WTC11 (cell line): ENCODE data around the gene SPATA25. TPM values are rescaled to one million over a fixed set of nuclear protein-coding genes. Genes with fewer than 3 reads are reported as not detected.

Experiments
- ATAC-seq: fragments of 200-7000 bp; cut with Tn5 transposase; 2 replicates; pipeline ENCODE4 v1.10.0; 2021; ENCODE audit warnings: mild to moderate bottlenecking, moderate library complexity
- CTCF ChIA-PET: fragments of 300-600 bp; sonication (Branson Sonifier 250); formaldehyde crosslinking; loops from one replicate; lab custom pipeline; 2021; ENCODE audit warnings: antibody characterized with exemption; lab: Charles Lee
- POLR2A ChIA-PET: fragments of 350-600 bp; sonication (Branson Sonifier 250); formaldehyde crosslinking; loops from one replicate; lab custom pipeline; 2021; ENCODE audit warnings: antibody characterized with exemption; lab: Charles Lee
- DNase-seq: peaks from one replicate; pipeline ENCODE4 v3.0.0; 2021; ENCODE audit warnings: low spot score
- H3K27ac Mint-ChIP-seq: 2 replicates; pipeline ENCODE4 v1.8.0; 2021; ENCODE audit warnings: mixed read lengths
- H3K27me3 Mint-ChIP-seq: 2 replicates; pipeline ENCODE4 v1.8.0; 2021; ENCODE audit warnings: low read depth, mild to moderate bottlenecking, moderate library complexity, mixed read lengths
- H3K36me3 Mint-ChIP-seq: 2 replicates; pipeline ENCODE4 v1.8.0; 2021; ENCODE audit warnings: mixed read lengths
- H3K4me1 Mint-ChIP-seq: 2 replicates; pipeline ENCODE4 v1.8.0; 2022; ENCODE audit warnings: mixed read lengths
- H3K4me3 Mint-ChIP-seq: 2 replicates; pipeline ENCODE4 v1.8.0; 2021; ENCODE audit warnings: mild to moderate bottlenecking, moderate library complexity, mixed read lengths
- H3K9me3 Mint-ChIP-seq: 2 replicates; pipeline ENCODE4 v1.8.0; 2021; ENCODE audit warnings: mixed read lengths
- CBFB ChIP-seq: sonication (generic); formaldehyde crosslinking; IDR thresholded peaks from 2 replicates; pipeline ENCODE4 v1.8.1; 2022; ENCODE audit warnings: mild to moderate bottlenecking, low read depth, missing genetic modification reagents
- E2F5 ChIP-seq: sonication (generic); formaldehyde crosslinking; IDR thresholded peaks from 2 replicates; pipeline ENCODE4 v1.8.1; 2022; ENCODE audit warnings: mild to moderate bottlenecking, moderate library complexity, missing genetic modification reagents
- IRF1 ChIP-seq: sonication (generic); formaldehyde crosslinking; IDR thresholded peaks from 2 replicates; pipeline ENCODE4 v1.8.0; 2023; ENCODE audit warnings: missing genetic modification reagents
- NR3C1 ChIP-seq: sonication (generic); formaldehyde crosslinking; conservative IDR thresholded peaks from 2 replicates; pipeline ENCODE4 v1.8.1; 2023; ENCODE audit warnings: low read depth, mild to moderate bottlenecking, missing genetic modification reagents
- TCF7 ChIP-seq: sonication (generic); formaldehyde crosslinking; IDR thresholded peaks from 2 replicates; pipeline ENCODE4 v1.8.0; 2022; ENCODE audit warnings: mild to moderate bottlenecking, low read depth, missing genetic modification reagents, moderate library complexity
- USF1 ChIP-seq: sonication (generic); formaldehyde crosslinking; IDR thresholded peaks from 2 replicates; pipeline ENCODE4 v1.8.0; 2022; ENCODE audit warnings: mild to moderate bottlenecking, missing genetic modification reagents
- ZNF138 ChIP-seq: sonication (generic); formaldehyde crosslinking; conservative IDR thresholded peaks from 2 replicates; pipeline ENCODE4 v1.8.1; 2022; ENCODE audit warnings: mild to moderate bottlenecking, moderate library complexity, missing genetic modification reagents
- ZNF232 ChIP-seq: sonication (generic); formaldehyde crosslinking; IDR thresholded peaks from 2 replicates; pipeline ENCODE4 v1.8.0; 2022; ENCODE audit warnings: mild to moderate bottlenecking, missing genetic modification reagents
- ZNF423 ChIP-seq: fragments of 250-450 bp; sonication (Bioruptor Pico); IDR thresholded peaks from 2 replicates; pipeline ENCODE4 v2.1.2; 2022; ENCODE audit warnings: mild to moderate bottlenecking, moderate library complexity
- total RNA-seq: library from RNA; stranded (reverse); gene quantifications from 3 replicates; pipeline ENCODE4 v1.2.3, GENCODE V29; 2021
- TF ChIP-seq, protein P1 (sequence below): fragments of 200-600 bp; IDR thresholded peaks from 2 replicates; pipeline ENCODE4 v1.8.0; 2022; ENCODE audit warnings: antibody characterized with exemption
- TF ChIP-seq, protein P2 (sequence below): sonication (generic); formaldehyde crosslinking; IDR thresholded peaks from 2 replicates; pipeline ENCODE4 v1.8.0; 2023; ENCODE audit warnings: mild to moderate bottlenecking, missing genetic modification reagents
- TF ChIP-seq, protein P3 (sequence below): sonication (generic); formaldehyde crosslinking; IDR thresholded peaks from 2 replicates; pipeline ENCODE4 v1.8.1; 2022; ENCODE audit warnings: low read depth, missing genetic modification reagents, borderline replicate concordance

SPATA25 gene
- total RNA-seq, 1 experiment from 2014 or later = 3.7 TPM

DNA sequence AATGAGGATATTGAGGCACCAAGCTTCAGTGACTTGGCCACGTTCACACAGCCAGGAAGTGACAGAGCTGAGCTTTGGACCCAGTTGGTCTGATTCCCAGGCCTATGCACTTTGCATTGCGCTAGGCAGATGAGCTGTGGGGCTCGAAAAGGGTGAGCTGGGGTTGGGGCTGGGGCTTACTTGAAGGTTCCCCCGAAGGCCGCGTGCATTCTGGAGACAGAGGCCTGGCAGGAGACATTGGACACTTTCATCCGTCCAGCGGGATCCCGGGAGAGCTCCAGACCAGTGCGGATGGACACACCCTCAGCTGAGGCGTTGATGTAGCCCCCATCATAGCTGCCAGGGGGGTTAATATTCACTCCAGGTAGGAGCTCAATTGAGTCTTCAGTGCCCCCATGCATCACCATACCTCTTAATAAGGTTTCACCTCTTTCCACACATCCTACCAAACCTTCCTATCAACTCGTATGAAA lies 21.9 kb upstream of the SPATA25 start:
- no peak overlapping the region for H3K27ac Mint-ChIP-seq
- no peak overlapping the region for H3K4me3 Mint-ChIP-seq
- DNase-seq (no peak), ATAC-seq (no peak)
- peaks cover 14% of the 10 kb centered on the region for H3K4me1 Mint-ChIP-seq
- ChIA-PET CTCF (interaction anchor here (0.7 to 1.7 kb wide), 2 partner anchors 111 to 1034 kb away, joined by 3 to 4 read pairs; no protein-coding TSS in a partner anchor), POLR2A (interaction anchor here (0.8 to 3.1 kb wide), 4 partner anchors 24 to 590 kb away, joined by 3 to 43 read pairs (median 4); partner anchors contain the start of genes PCIF1 and ZSWIM1)
- TF ChIP-seq ZNF138 (CRISPR knock-in tag) = no peak
- TF ChIP-seq, protein P1, sequence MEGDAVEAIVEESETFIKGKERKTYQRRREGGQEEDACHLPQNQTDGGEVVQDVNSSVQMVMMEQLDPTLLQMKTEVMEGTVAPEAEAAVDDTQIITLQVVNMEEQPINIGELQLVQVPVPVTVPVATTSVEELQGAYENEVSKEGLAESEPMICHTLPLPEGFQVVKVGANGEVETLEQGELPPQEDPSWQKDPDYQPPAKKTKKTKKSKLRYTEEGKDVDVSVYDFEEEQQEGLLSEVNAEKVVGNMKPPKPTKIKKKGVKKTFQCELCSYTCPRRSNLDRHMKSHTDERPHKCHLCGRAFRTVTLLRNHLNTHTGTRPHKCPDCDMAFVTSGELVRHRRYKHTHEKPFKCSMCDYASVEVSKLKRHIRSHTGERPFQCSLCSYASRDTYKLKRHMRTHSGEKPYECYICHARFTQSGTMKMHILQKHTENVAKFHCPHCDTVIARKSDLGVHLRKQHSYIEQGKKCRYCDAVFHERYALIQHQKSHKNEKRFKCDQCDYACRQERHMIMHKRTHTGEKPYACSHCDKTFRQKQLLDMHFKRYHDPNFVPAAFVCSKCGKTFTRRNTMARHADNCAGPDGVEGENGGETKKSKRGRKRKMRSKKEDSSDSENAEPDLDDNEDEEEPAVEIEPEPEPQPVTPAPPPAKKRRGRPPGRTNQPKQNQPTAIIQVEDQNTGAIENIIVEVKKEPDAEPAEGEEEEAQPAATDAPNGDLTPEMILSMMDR = no peak
- H3K9me3 Mint-ChIP-seq = no peaks in the 10 kb centered on the region
- H3K36me3 Mint-ChIP-seq = peaks cover 43% of the 10 kb centered on the region
- no peaks in the 10 kb centered on the region for H3K27me3 Mint-ChIP-seq

DNA sequence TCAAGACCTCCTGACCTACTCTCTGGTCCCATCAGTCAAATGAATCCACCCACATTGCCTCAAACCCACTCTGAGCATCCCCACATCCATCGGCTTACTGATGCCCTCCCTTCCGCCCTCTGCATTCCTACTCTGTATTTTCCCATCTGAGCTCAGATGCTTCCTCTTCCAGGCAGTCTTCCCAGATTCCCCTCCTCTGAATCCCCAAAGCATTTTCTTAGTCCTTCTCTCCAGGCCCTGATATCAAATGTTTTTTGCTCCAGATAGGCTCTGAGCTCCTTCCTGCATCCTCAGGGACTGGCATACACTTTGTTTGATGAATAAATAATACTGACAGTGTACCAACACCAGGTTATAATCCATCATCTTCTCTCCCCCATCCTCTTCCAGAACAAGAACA lies 20.7 kb upstream of the SPATA25 start:
- H3K9me3 Mint-ChIP-seq = no peaks in the 10 kb centered on the region
- H3K36me3 Mint-ChIP-seq = peaks cover 56% of the 10 kb centered on the region
- H3K27ac Mint-ChIP-seq = no peak overlapping the region
- DNase-seq = no peak
- ChIA-PET POLR2A (no interaction called here), CTCF (no interaction called here)
- peaks cover 14% of the 10 kb centered on the region for H3K4me1 Mint-ChIP-seq
- H3K27me3 Mint-ChIP-seq = no peaks in the 10 kb centered on the region
- no peak overlapping the region for H3K4me3 Mint-ChIP-seq
- no peak for TF ChIP-seq ZNF423
- no peak for TF ChIP-seq TCF7 (CRISPR knock-in tag)
- no peak for TF ChIP-seq CBFB (CRISPR knock-in tag)
- no peak for TF ChIP-seq USF1
- no peak for TF ChIP-seq IRF1 (CRISPR knock-in tag)
- TF ChIP-seq E2F5 (CRISPR knock-in tag) = no peak
- TF ChIP-seq, protein P2, sequence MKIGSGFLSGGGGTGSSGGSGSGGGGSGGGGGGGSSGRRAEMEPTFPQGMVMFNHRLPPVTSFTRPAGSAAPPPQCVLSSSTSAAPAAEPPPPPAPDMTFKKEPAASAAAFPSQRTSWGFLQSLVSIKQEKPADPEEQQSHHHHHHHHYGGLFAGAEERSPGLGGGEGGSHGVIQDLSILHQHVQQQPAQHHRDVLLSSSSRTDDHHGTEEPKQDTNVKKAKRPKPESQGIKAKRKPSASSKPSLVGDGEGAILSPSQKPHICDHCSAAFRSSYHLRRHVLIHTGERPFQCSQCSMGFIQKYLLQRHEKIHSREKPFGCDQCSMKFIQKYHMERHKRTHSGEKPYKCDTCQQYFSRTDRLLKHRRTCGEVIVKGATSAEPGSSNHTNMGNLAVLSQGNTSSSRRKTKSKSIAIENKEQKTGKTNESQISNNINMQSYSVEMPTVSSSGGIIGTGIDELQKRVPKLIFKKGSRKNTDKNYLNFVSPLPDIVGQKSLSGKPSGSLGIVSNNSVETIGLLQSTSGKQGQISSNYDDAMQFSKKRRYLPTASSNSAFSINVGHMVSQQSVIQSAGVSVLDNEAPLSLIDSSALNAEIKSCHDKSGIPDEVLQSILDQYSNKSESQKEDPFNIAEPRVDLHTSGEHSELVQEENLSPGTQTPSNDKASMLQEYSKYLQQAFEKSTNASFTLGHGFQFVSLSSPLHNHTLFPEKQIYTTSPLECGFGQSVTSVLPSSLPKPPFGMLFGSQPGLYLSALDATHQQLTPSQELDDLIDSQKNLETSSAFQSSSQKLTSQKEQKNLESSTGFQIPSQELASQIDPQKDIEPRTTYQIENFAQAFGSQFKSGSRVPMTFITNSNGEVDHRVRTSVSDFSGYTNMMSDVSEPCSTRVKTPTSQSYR = no peak
- TF ChIP-seq NR3C1 (CRISPR knock-in tag) = no peak
- no peak for TF ChIP-seq ZNF232
- TF ChIP-seq, protein P3, sequence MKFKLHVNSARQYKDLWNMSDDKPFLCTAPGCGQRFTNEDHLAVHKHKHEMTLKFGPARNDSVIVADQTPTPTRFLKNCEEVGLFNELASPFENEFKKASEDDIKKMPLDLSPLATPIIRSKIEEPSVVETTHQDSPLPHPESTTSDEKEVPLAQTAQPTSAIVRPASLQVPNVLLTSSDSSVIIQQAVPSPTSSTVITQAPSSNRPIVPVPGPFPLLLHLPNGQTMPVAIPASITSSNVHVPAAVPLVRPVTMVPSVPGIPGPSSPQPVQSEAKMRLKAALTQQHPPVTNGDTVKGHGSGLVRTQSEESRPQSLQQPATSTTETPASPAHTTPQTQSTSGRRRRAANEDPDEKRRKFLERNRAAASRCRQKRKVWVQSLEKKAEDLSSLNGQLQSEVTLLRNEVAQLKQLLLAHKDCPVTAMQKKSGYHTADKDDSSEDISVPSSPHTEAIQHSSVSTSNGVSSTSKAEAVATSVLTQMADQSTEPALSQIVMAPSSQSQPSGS (CRISPR knock-in tag) = no peak
- ATAC-seq = no peak
